Spleen (tissue), 11 donors: ENCODE data around the gene RBFOX1. TPM values are rescaled to one million over a fixed set of nuclear protein-coding genes. Genes with fewer than 3 reads are reported as not detected.

Experiments
- DNase-seq: peaks from one replicate; pipeline ENCODE4 v3.0.0-alpha.2; 2020
- H3K27ac ChIP-seq, 8 donors: fragments of 200-600 bp; sonication (generic) in 7 of 8; 1 replicate in 4 of 8; 2 replicates in 4 of 8; pipeline versions ENCODE4 v1.5.0 to v1.8.0; 2016 to 2021; ENCODE audit warnings: inconsistent platforms in 4 of 8, mild to moderate bottlenecking in 4 of 8, moderate library complexity in 1 of 8
- H3K27me3 ChIP-seq, 7 donors: fragments of 200-600 bp; sonication (generic) in 6 of 7; replicated peaks in 1 of 7; 1 replicate in 4 of 7; 2 replicates in 3 of 7; pipeline versions ENCODE4 v1.5.0 to v1.8.0; 2016 to 2021; ENCODE audit warnings: inconsistent platforms in 3 of 7, mild to moderate bottlenecking in 1 of 7
- H3K36me3 ChIP-seq, 6 donors: fragments of 200-600 bp; sonication (generic) in 5 of 6; 1 replicate in 4 of 6; 2 replicates in 2 of 6; pipeline versions ENCODE4 v1.5.0 to v1.8.0; 2016 to 2021; ENCODE audit warnings: inconsistent platforms in 2 of 6
- H3K4me1 ChIP-seq, 6 donors: fragments of 200-600 bp; sonication (generic) in 5 of 6; 1 replicate in 3 of 6; 2 replicates in 3 of 6; pipeline versions ENCODE4 v1.5.0 to v1.8.0; 2016 to 2021; ENCODE audit warnings: inconsistent platforms in 3 of 6
- H3K4me3 ChIP-seq, 8 donors: fragments of 200-600 bp; sonication (generic) in 7 of 8; 1 replicate in 4 of 8; 2 replicates in 4 of 8; pipeline versions ENCODE4 v1.5.0 to v1.8.0; 2016 to 2021; ENCODE audit warnings: inconsistent platforms in 4 of 8, mild to moderate bottlenecking in 4 of 8, moderate library complexity in 2 of 8
- H3K9me3 ChIP-seq, 8 donors: fragments of 200-600 bp; sonication (generic) in 7 of 8; 1 replicate in 4 of 8; 2 replicates in 4 of 8; pipeline versions ENCODE4 v1.5.0 to v1.8.0; 2016 to 2021; ENCODE audit warnings: inconsistent platforms in 4 of 8
- CTCF ChIP-seq, 11 experiments: fragments of 200-600 bp in 7 of 11; fragments of 450-650 bp in 4 of 11; sonication (generic) in 4 of 11; IDR thresholded peaks in 8 of 11; conservative IDR thresholded peaks in 3 of 11; 1 replicate in 7 of 11; 2 replicates in 4 of 11; pipeline versions ENCODE4 v1.4.0 to v1.8.0; 2016 to 2021; ENCODE audit warnings: antibody characterized with exemption in 11 of 11, inconsistent platforms in 4 of 11, mild to moderate bottlenecking in 1 of 11
- POLR2A ChIP-seq, 3 donors: fragments of 450-650 bp; IDR thresholded peaks; one replicate each; pipeline ENCODE4 v1.5.1; 2017; ENCODE audit warnings: antibody characterized with exemption in 3 of 3, mild to moderate bottlenecking in 1 of 3
- POLR2AphosphoS5 ChIP-seq, 3 donors: sonication (generic); formaldehyde crosslinking; IDR thresholded peaks; one replicate each; pipeline ENCODE4 v1.5.1; 2017; ENCODE audit warnings: antibody characterized with exemption in 3 of 3
- WGBS, 5 donors: extraction: QIAGEN DNeasy Blood & Tissue Kit in 3 of 5; methylation state at CpG; one replicate each; pipeline versions ENCODE4 v1.1.5 to v1.1.7; 2013 to 2018; 5-methylcytosine and 5-hydroxymethylcytosine counted together
- intact Hi-C: fragments of 100-400 bp; cut with DNase I; formaldehyde crosslinking; loops from one replicate; pipeline ENCODE4 v1.15.0; 2023; ENCODE audit warnings: low total_unique reads
- polyA plus RNA-seq, 3 donors: library from polyadenylated mRNA; stranded (reverse); fragments of 200-250 nt; gene quantifications; one replicate each; pipeline ENCODE4 v1.2.1, GENCODE V29; 2013
- total RNA-seq, 7 donors: library from RNA; depleted of rRNA in 3 of 7; stranded (reverse); fragments of >200 nt in 3 of 7; fragmentation: NEBNext Ultra II Directional in 4 of 7; extraction: Animal tissue kit (Norgen Biotek cat#: 25700) in 4 of 7; gene quantifications; one replicate each; pipeline versions ENCODE4 v1.1.0 to v1.2.1, GENCODE V29; 2016 to 2021
- donor health status: healthy with polysubstance abuse.
- donor health status: DM: no; HTN: no; CAD: no; lungs with moderate emphysema.
- donor health status: DM: no; HTN: no; CAD: no.
- donor health status: Bipolar disorder and iron deficiency.
- donor health status: healthy.
- donor health status: DM: no; HTN: no; CAD: no.
- donor health status: DM: yes; HTN: yes; CAD: no.

RBFOX1 gene
- total and polyA plus RNA-seq, 10 donors = 0.07 to 0.13 TPM; not detected in 8

- Histone ChIP-seq H3K27me3 (no peaks in the 10 kb centered on the region), H3K4me3 (no peak overlapping the region), H3K9me3 (peaks cover 0 to 47% (median 15%) of the 10 kb centered on the region in 8 donors), H3K36me3 (no peaks in the 10 kb centered on the region), H3K4me1 (no peaks in the 10 kb centered on the region), H3K27ac (no peak overlapping the region)
- 36 to 68% (median 55%) methylated on average over 1 of the region's 1 CpG for whole genome bisulfite sequencing, 5 donors
- no peak for DNase-seq
- intact Hi-C loops = no loop called here
- TF ChIP-seq POLR2AphosphoS5 (IDR thresholded peaks at IDR 0.05) (no peak), CTCF (IDR thresholded peaks at IDR 0.05 in 8 of 11, conservative IDR thresholded peaks at IDR 0.05 in 3 of 11) (no peak), POLR2A (IDR thresholded peaks at IDR 0.05) (no peak)
Observed at GRCh38 chr16:7392206-7392605, 59.6 kb downstream of the RBFOX1 start.

- Histone ChIP-seq H3K4me1 (no peaks in the 10 kb centered on the region), H3K4me3 (no peak overlapping the region), H3K27me3 (no peaks in the 10 kb centered on the region), H3K36me3 (no peaks in the 10 kb centered on the region), H3K27ac (no peak overlapping the region), H3K9me3 (peaks cover 0 to 38% (median 14%) of the 10 kb centered on the region in 8 donors)
- DNase-seq = no peak
- 87 to 91% (median 89%) methylated on average over 4 of the region's 4 CpGs for WGBS, 5 donors
- TF ChIP-seq CTCF (IDR thresholded peaks at IDR 0.05 in 8 of 11, conservative IDR thresholded peaks at IDR 0.05 in 3 of 11) (no peak), POLR2A (IDR thresholded peaks at IDR 0.05) (no peak), POLR2AphosphoS5 (IDR thresholded peaks at IDR 0.05) (no peak)
- intact Hi-C loops = no loop called here
Observed at GRCh38 chr16:7393680-7394079, 61.0 kb downstream of the RBFOX1 start.

DNA sequence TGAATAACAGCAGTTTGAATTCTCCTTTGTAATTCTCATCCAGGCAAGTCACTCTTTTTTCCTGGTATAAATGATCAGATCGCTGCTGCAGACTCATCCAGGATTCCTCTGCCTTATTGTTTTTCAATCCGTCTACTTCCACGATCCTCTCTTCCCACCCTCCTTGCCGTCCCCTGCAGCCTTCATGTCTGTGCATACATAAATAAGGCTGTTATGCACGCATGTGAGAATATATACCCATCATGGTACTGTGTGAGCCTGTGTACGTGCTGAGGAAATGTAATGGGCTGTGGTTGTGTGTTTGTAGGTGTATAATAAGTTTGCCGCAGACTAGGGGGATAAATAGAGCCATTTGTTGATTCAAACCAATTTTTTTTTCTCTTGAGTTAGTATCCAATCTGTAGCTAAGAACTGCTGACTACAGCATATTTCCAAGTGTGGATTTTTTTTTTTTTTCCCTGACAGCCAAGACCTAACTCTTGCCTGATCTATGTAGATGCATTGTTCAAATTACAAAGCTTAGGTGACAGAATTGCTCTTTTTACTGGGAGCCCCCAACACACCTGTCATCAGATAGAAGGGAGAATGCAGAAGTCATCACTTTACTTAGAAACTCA is 62.2 kb downstream of the RBFOX1 start:
- intact Hi-C loops = no loop called here
- Histone ChIP-seq H3K36me3 (no peaks in the 10 kb centered on the region), H3K27ac (no peak overlapping the region), H3K9me3 (peaks cover 0 to 28% (median 5%) of the 10 kb centered on the region in 8 donors), H3K27me3 (no peaks in the 10 kb centered on the region), H3K4me3 (no peak overlapping the region), H3K4me1 (no peaks in the 10 kb centered on the region)
- WGBS, 5 donors = 76 to 85% (median 81%) methylated on average over 7 of the region's 7 CpGs
- no peak for DNase-seq
- TF ChIP-seq POLR2A (IDR thresholded peaks at IDR 0.05) = no peak
- no peak for TF ChIP-seq CTCF (IDR thresholded peaks at IDR 0.05 in 8 of 11, conservative IDR thresholded peaks at IDR 0.05 in 3 of 11)
- TF ChIP-seq POLR2AphosphoS5 (IDR thresholded peaks at IDR 0.05) = no peak

- 82 to 88% (median 84%) methylated on average over 5 of the region's 5 CpGs for WGBS, 5 donors
- no peak for TF ChIP-seq POLR2A (IDR thresholded peaks at IDR 0.05)
- TF ChIP-seq CTCF (IDR thresholded peaks at IDR 0.05 in 8 of 11, conservative IDR thresholded peaks at IDR 0.05 in 3 of 11) = no peak
- no peak for TF ChIP-seq POLR2AphosphoS5 (IDR thresholded peaks at IDR 0.05)
- Histone ChIP-seq H3K36me3 (no peaks in the 10 kb centered on the region), H3K4me1 (no peaks in the 10 kb centered on the region), H3K4me3 (no peak overlapping the region), H3K27me3 (no peaks in the 10 kb centered on the region), H3K27ac (no peak overlapping the region), H3K9me3 (peaks cover 0 to 9% (median 0%) of the 10 kb centered on the region in 8 donors)
- no peak for DNase-seq
- intact Hi-C loops = no loop called here
Observed at GRCh38 chr16:7397901-7398300, 65.3 kb downstream of the RBFOX1 start.
